HEK293 (cell line): ENCODE measurements around the gene ZFAND5.

ENCODE experiments used
- YY1 ChIP-seq: fragments of 450-650 bp; formaldehyde crosslinking; IDR thresholded peaks from 2 replicates; pipeline ENCODE4 v1.5.1; 2018; ENCODE audit warnings: missing biosample characterization, missing genetic modification characterization
- ZNF184 ChIP-seq: fragments of 450-650 bp; IDR thresholded peaks from 2 replicates; pipeline ENCODE4 v1.5.1; 2018; ENCODE audit warnings: missing biosample characterization, mild to moderate bottlenecking, missing genetic modification characterization
- ZNF791 ChIP-seq: fragments of 450-650 bp; formaldehyde crosslinking; IDR thresholded peaks from 2 replicates; pipeline ENCODE4 v1.5.1; 2016; ENCODE audit warnings: missing biosample characterization, missing genetic modification characterization
- ZNF843 ChIP-seq: fragments of 450-650 bp; formaldehyde crosslinking; IDR thresholded peaks from 2 replicates; pipeline ENCODE4 v1.5.1; 2016; ENCODE audit warnings: missing biosample characterization, missing genetic modification characterization
- TF ChIP-seq, protein P1 (sequence below): fragments of 450-650 bp; formaldehyde crosslinking; IDR thresholded peaks from 2 replicates; pipeline ENCODE4 v1.5.1; 2016; ENCODE audit warnings: missing biosample characterization, missing genetic modification characterization

DNA sequence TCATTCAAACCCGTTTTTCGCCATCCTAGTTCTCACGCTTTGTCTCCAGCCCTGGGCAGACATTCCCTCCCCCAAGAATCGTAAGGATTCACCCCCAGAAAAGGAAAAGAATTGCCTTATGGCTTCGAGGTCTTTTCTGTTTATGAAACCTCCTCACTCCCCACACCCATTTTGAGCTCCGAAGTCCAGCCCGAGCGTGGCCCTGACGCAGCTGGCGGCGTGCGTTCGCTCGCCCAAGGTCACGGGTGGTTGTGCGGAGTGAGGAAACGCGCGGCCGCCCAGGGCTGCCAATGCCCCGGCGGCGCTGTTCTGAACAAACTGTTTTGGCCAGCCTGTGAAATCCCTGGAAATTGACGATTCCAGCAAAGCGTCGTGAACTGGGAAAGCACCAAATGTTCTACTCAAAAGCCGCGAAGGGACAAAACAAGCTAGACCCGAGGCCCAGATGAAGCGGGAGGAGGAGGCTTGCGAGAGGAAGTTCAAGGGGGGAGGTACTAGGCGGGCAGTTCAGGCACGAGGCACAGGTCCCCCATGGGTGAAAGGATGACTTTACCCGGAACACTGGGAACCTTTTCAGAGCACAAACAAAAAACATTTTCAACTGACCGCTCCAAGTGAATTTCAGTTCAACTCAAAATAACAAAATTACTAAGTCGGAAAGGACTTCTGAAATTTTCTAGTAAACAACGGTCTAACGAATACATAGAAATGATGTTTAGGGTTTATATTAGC lies 683 bp upstream of the ZFAND5 start:
- TF ChIP-seq YY1 (tag by site-specific recombination): no peak
- no peak for TF ChIP-seq ZNF791 (tag by site-specific recombination)
- TF ChIP-seq ZNF843: no peak
- TF ChIP-seq, protein P1, sequence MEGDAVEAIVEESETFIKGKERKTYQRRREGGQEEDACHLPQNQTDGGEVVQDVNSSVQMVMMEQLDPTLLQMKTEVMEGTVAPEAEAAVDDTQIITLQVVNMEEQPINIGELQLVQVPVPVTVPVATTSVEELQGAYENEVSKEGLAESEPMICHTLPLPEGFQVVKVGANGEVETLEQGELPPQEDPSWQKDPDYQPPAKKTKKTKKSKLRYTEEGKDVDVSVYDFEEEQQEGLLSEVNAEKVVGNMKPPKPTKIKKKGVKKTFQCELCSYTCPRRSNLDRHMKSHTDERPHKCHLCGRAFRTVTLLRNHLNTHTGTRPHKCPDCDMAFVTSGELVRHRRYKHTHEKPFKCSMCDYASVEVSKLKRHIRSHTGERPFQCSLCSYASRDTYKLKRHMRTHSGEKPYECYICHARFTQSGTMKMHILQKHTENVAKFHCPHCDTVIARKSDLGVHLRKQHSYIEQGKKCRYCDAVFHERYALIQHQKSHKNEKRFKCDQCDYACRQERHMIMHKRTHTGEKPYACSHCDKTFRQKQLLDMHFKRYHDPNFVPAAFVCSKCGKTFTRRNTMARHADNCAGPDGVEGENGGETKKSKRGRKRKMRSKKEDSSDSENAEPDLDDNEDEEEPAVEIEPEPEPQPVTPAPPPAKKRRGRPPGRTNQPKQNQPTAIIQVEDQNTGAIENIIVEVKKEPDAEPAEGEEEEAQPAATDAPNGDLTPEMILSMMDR: peak; percentile 49; the same call in 1 of the 2 replicates
- no peak for TF ChIP-seq ZNF184 (tag by site-specific recombination)
